H1 (cell line): ENCODE data around the gene FLNC. TPM values are rescaled to one million over a fixed set of nuclear protein-coding genes. Genes with fewer than 3 reads are reported as not detected.

Experiments used
- polyA plus RNA-seq, 7 experiments: library from polyadenylated mRNA; depleted of rRNA in 3 of 7; stranded (reverse) in 5 of 7; unstranded in 2 of 7; fragments of >200 nt in 5 of 7; fragments of 200-250 nt in 2 of 7; gene quantifications; 1 replicate in 5 of 7; 2 replicates in 1 of 7; 4 replicates in 1 of 7; pipeline versions ENCODE4 v1.2.1 to v1.2.3, GENCODE V29; 2011 to 2013; ENCODE audit warnings: missing spikeins in 2 of 7, mixed read lengths in 2 of 7
- total RNA-seq: library from RNA; stranded (reverse); fragmentation: NEBNext Ultra II Directional; extraction: Animal tissue kit (Norgen Biotek cat#: 25700); gene quantifications from 2 replicates; pipeline ENCODE4 v1.2.1, GENCODE V29; 2021
- TF ChIP-seq, protein P1 (sequence below): IDR thresholded peaks from 2 replicates; pipeline ENCODE4 v1.6.1; 2011; ENCODE audit warnings: low read length, improper control_type of control experiment

The FLNC gene
- total and polyA plus RNA-seq, 2 of the 8 experiments (the other 6 are each of a cell fraction or from before 2014, with no cell fraction given): 1.9 to 10.7 TPM

DNA sequence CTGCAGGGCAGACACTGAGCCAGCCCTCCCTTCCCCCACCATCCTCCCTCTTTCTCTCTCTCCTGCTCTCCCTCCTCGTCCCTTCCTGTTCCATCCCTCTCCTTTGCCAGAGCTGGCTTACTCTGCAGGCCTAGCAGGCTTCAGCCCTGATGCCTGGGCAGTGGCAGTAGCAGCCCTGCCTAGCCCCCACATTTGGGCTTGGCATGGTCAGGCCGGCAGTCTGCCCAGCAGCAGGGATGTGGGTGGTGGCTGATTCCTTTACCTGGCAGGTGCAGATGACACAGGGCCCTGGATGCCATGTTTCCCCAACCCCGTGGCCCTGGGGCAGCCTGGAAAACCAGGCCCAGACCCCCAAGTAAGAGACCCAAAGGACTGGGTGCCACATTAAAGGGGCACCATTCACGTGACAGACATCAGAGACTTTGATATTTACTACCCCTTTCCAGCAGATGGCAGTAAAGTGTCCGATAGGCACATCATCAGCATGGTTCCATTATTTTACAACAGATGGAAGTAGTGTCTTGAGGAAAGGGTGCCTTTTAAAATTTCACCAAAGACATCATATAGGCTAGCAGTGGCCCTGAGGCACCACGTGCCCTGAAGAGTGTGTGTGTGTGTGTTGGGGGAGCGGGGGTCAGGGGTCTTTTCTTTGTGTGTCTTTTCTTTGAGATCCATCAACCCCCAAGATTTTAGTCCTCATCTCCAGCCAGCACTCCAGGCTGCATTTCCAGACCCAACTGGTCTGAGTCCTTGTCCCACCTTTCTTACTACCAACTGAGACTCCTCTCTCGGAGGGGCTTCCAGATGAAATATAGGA lies 74.4 kb downstream of the FLNC start (continued):
- TF ChIP-seq, protein P1, sequence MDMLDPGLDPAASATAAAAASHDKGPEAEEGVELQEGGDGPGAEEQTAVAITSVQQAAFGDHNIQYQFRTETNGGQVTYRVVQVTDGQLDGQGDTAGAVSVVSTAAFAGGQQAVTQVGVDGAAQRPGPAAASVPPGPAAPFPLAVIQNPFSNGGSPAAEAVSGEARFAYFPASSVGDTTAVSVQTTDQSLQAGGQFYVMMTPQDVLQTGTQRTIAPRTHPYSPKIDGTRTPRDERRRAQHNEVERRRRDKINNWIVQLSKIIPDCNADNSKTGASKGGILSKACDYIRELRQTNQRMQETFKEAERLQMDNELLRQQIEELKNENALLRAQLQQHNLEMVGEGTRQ: peak; percentile 65
